Measurements from ENCODE around the gene LARGE1.

DNA sequence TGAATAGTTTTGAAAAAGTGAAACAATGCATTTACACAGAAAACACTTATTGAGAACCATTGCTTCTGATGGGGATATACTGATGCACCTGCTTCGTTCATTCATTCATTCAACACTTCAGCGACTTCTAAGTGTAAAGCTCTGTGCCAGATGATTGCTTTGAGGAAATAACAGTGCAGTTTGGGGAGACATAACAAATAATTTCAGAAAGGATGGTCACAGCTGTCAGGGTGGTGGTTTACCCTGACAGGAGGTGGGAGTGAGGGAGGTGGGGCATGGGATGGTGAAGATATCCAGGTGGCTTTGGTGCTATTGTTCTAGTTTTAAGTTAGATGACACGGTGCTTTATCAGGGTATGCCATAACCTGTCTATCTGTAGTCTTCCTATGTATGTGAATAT, 344.1 kb downstream of the LARGE1 start:
- TF ChIP-seq, protein P1, sequence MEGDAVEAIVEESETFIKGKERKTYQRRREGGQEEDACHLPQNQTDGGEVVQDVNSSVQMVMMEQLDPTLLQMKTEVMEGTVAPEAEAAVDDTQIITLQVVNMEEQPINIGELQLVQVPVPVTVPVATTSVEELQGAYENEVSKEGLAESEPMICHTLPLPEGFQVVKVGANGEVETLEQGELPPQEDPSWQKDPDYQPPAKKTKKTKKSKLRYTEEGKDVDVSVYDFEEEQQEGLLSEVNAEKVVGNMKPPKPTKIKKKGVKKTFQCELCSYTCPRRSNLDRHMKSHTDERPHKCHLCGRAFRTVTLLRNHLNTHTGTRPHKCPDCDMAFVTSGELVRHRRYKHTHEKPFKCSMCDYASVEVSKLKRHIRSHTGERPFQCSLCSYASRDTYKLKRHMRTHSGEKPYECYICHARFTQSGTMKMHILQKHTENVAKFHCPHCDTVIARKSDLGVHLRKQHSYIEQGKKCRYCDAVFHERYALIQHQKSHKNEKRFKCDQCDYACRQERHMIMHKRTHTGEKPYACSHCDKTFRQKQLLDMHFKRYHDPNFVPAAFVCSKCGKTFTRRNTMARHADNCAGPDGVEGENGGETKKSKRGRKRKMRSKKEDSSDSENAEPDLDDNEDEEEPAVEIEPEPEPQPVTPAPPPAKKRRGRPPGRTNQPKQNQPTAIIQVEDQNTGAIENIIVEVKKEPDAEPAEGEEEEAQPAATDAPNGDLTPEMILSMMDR (IDR thresholded peaks at IDR 0.05; ENCODE audit: insufficient read depth, low read length, poor library complexity, severe bottlenecking): no peak
- TF ChIP-seq EZH2phosphoT487 (conservative IDR thresholded peaks at IDR 0.05; ENCODE audit: low read length): no peak

Measured in SU-DHL-6 (cell line).